ENCODE results near the gene CFAP58.

CFAP58 gene

GRCh38 chr10:104353325-104354048 is at the start of gene CFAP58:
TSS of gene CFAP58 (plus strand) at chr10:104353833. CDS start at chr10:104353898, 65 bp downstream.
- DNase-seq (ENCODE audit: low spot score) = peak; percentile 86

- no peak for DNase-seq (ENCODE audit: low spot score)
Observed at GRCh38 chr10:104304356-104304745, 49.3 kb upstream of the CFAP58 start.

- no peak for DNase-seq (ENCODE audit: low spot score)
Observed at GRCh38 chr10:104304927-104305326, 48.7 kb upstream of the CFAP58 start.

- DNase-seq (ENCODE audit: low spot score) = no peak
Observed at GRCh38 chr10:104306897-104307296, 46.7 kb upstream of the CFAP58 start.

GRCh38 chr10:104307576-104308438 is 45.8 kb upstream of the CFAP58 start:
- no peak for DNase-seq (ENCODE audit: low spot score)

- peak; percentile 41 for DNase-seq (ENCODE audit: low spot score)
Observed at GRCh38 chr10:104308439-104308903, 45.2 kb upstream of the CFAP58 start.

GRCh38 chr10:104309980-104310978 is 43.4 kb upstream of the CFAP58 start:
- no peak for DNase-seq (ENCODE audit: low spot score)

GRCh38 chr10:104311184-104311720 is 42.4 kb upstream of the CFAP58 start:
- DNase-seq (ENCODE audit: low spot score) = no peak

- DNase-seq (ENCODE audit: low spot score) = no peak
Observed at GRCh38 chr10:104314591-104315485, 38.8 kb upstream of the CFAP58 start.

- no peak for DNase-seq (ENCODE audit: low spot score)
Observed at GRCh38 chr10:104315486-104315921, 38.1 kb upstream of the CFAP58 start.

- DNase-seq (ENCODE audit: low spot score) = no peak
Observed at GRCh38 chr10:104316321-104317099, 37.1 kb upstream of the CFAP58 start.

- DNase-seq (ENCODE audit: low spot score) = no peak
Observed at GRCh38 chr10:104317269-104317710, 36.3 kb upstream of the CFAP58 start.

GRCh38 chr10:104317726-104318299 is 35.8 kb upstream of the CFAP58 start:
- DNase-seq (ENCODE audit: low spot score) = no peak

- no peak for DNase-seq (ENCODE audit: low spot score)
Observed at GRCh38 chr10:104318326-104318725, 35.3 kb upstream of the CFAP58 start.

GRCh38 chr10:104318810-104319741 is 34.6 kb upstream of the CFAP58 start:
- DNase-seq (ENCODE audit: low spot score) = no peak

- DNase-seq (ENCODE audit: low spot score) = no peak
Observed at GRCh38 chr10:104321226-104321625, 32.4 kb upstream of the CFAP58 start.

- DNase-seq (ENCODE audit: low spot score) = no peak
Observed at GRCh38 chr10:104321725-104322415, 31.8 kb upstream of the CFAP58 start.
